Measurements from ENCODE around the gene PCBP3.

DNA sequence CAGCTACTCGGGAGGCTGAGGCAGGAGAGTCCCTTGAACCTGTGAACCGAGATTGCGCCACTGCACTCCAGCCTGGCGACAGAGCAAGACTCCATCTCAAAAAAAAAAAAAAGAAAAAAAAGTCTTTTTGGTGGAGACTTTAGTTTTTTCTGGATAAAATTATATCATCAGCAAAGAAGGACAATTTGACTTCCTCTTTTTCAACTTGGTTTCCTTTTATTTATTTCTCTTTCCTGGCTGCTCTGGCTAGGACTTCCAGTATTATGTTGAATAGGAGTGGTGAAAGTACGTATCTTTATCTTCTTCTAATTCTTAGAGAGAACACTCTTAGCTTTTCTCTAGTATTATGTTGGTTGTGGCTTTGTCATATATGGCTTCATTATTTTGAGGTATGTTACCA is 130.8 kb downstream of the PCBP3 start:
- TF ChIP-seq GATA3 (IDR thresholded peaks at IDR 0.05; ENCODE audit: low read depth, low read length) (no peak), GATA2 (IDR thresholded peaks at IDR 0.05; ENCODE audit: low read depth, low read length) (no peak)
